HK-2 (cell line): ENCODE data around the gene METTL9.
"Not testable (repeated sequence)": the region's sequence is repeated elsewhere in the genome, so short reads cannot be mapped to it uniquely, and the experiment has no call there.

ENCODE experiments used
- DNase-seq: peaks from one replicate; pipeline ENCODE4 v3.0.0-alpha.2; 2018; ENCODE audit not compliant: unreplicated experiment

The METTL9 gene

GRCh38 chr16:21599122-21600030 is at the start of gene METTL9:
Gene METTL9 (plus strand): TSS chr16:21599577. CDS start chr16:21599734, 157 bp downstream.
- peak; percentile 88 for DNase-seq

GRCh38 chr16:21549975-21550374 is 49.4 kb upstream of the METTL9 start:
- not testable (repeated sequence) for DNase-seq

GRCh38 chr16:21550435-21550834 is 48.9 kb upstream of the METTL9 start:
- not testable (repeated sequence) for DNase-seq

- DNase-seq = not testable (repeated sequence)
Measured at GRCh38 chr16:21551076-21551475, 48.3 kb upstream of the METTL9 start.

GRCh38 chr16:21551600-21551999 is 47.8 kb upstream of the METTL9 start:
- not testable (repeated sequence) for DNase-seq

GRCh38 chr16:21553481-21554296 is 45.7 kb upstream of the METTL9 start:
- not testable (repeated sequence) for DNase-seq

- peak; percentile 86 for DNase-seq
Measured at GRCh38 chr16:21554795-21555585, 44.4 kb upstream of the METTL9 start.

- DNase-seq = not testable (repeated sequence)
Measured at GRCh38 chr16:21555621-21556020, 43.8 kb upstream of the METTL9 start.

GRCh38 chr16:21556026-21556595 is 43.3 kb upstream of the METTL9 start:
- not testable (repeated sequence) for DNase-seq

- DNase-seq = not testable (repeated sequence)
Measured at GRCh38 chr16:21556651-21557241, 42.6 kb upstream of the METTL9 start.

- DNase-seq = no peak
Measured at GRCh38 chr16:21560462-21560861, 38.9 kb upstream of the METTL9 start.

- no peak for DNase-seq
Measured at GRCh38 chr16:21563676-21564075, 35.7 kb upstream of the METTL9 start.

GRCh38 chr16:21564367-21564766 is 35.0 kb upstream of the METTL9 start:
- not testable (repeated sequence) for DNase-seq

GRCh38 chr16:21565507-21565860 is 33.9 kb upstream of the METTL9 start:
- DNase-seq = no peak

GRCh38 chr16:21565861-21566669 is 33.3 kb upstream of the METTL9 start:
- no peak for DNase-seq

GRCh38 chr16:21566891-21567414 is 32.4 kb upstream of the METTL9 start:
- no peak for DNase-seq

GRCh38 chr16:21567496-21567895 is 31.9 kb upstream of the METTL9 start:
- DNase-seq = not testable (repeated sequence)

GRCh38 chr16:21568502-21569189 is 30.7 kb upstream of the METTL9 start:
- DNase-seq = no peak

GRCh38 chr16:21570676-21571017 is 28.7 kb upstream of the METTL9 start:
- DNase-seq = no peak
